HEK293T (cell line): ENCODE results near the gene C16orf78.

ENCODE experiments used
- ARNT ChIP-seq: fragments of 450-650 bp; IDR thresholded peaks from 2 replicates; pipeline ENCODE4 v1.6.1; 2017; ENCODE audit warnings: mild to moderate bottlenecking
- BHLHE40 ChIP-seq: fragments of 450-650 bp; IDR thresholded peaks from 2 replicates; pipeline ENCODE4 v1.6.1; 2016; ENCODE audit warnings: mild to moderate bottlenecking, moderate library complexity, borderline replicate concordance
- ELF4 ChIP-seq: fragments of 450-650 bp; IDR thresholded peaks from 2 replicates; pipeline ENCODE4 v1.6.1; 2017; ENCODE audit warnings: antibody characterized with exemption
- FOXK2 ChIP-seq: fragments of 450-650 bp; IDR thresholded peaks from 2 replicates; pipeline ENCODE4 v1.6.1; 2016; ENCODE audit warnings: mild to moderate bottlenecking
- FOXM1 ChIP-seq: fragments of 450-650 bp; IDR thresholded peaks from 2 replicates; pipeline ENCODE4 v1.6.1; 2017; ENCODE audit warnings: mild to moderate bottlenecking, borderline replicate concordance
- HDGF ChIP-seq: fragments of 450-650 bp; IDR thresholded peaks from 2 replicates; pipeline ENCODE4 v1.6.1; 2017; ENCODE audit warnings: antibody characterized with exemption, borderline replicate concordance
- L3MBTL2 ChIP-seq: fragments of 450-650 bp; conservative IDR thresholded peaks from 2 replicates; pipeline ENCODE4 v1.6.1; 2016; ENCODE audit warnings: mild to moderate bottlenecking
- NFRKB ChIP-seq: fragments of 450-650 bp; IDR thresholded peaks from 2 replicates; pipeline ENCODE4 v1.6.1; 2016; ENCODE audit warnings: mild to moderate bottlenecking, moderate library complexity
- SP1 ChIP-seq: fragments of 450-650 bp; IDR thresholded peaks from 2 replicates; pipeline ENCODE4 v1.6.1; 2017
- SUZ12 ChIP-seq: fragments of 450-650 bp; IDR thresholded peaks from 2 replicates; pipeline ENCODE4 v1.6.1; 2016; ENCODE audit warnings: mild to moderate bottlenecking
- TARDBP ChIP-seq: fragments of 450-650 bp; IDR thresholded peaks from 2 replicates; pipeline ENCODE4 v1.6.1; 2016
- ZNF384 ChIP-seq: fragments of 450-650 bp; IDR thresholded peaks from 2 replicates; pipeline ENCODE4 v1.6.1; 2016

GRCh38 chr16:49443576-49443975 is 70.0 kb downstream of the C16orf78 start:
- TF ChIP-seq ARNT (no peak), FOXM1 (no peak), ZNF384 (no peak), SUZ12 (no peak), ELF4 (no peak), L3MBTL2 (no peak), HDGF (no peak), SP1 (no peak), FOXK2 (no peak), NFRKB (no peak), TARDBP (no peak), BHLHE40 (no peak)
